ENCODE measurements around the gene PAPPA2. TPM values are rescaled to one million over a fixed set of nuclear protein-coding genes. Genes with fewer than 3 reads are reported as not detected.
"Not testable (repeated sequence)": the region's sequence is repeated elsewhere in the genome, so short reads cannot be mapped to it uniquely, and the experiment has no call there.

PAPPA2 gene
- total RNA-seq, 2 experiments from 2014 or later = 0.09 to 0.38 TPM

- Mint-ChIP-seq H3K4me1 (no peaks in the 10 kb centered on the region), H3K4me3 (no peak overlapping the region), H3K27ac (no peak overlapping the region), H3K9me3 (ENCODE audit: low read depth) (peaks cover 2% of the 10 kb centered on the region), H3K27me3 (no peaks in the 10 kb centered on the region), H3K36me3 (no peaks in the 10 kb centered on the region)
- CTCF ChIA-PET = interaction anchor here (1.5 kb wide), 1 partner anchor 13 kb away, joined by 6 read pairs; no protein-coding TSS in a partner anchor
- no peak for ATAC-seq
- no peak for DNase-seq
These were observed 83.8 kb downstream of the PAPPA2 start for GRCh38 chr1:176546825-176547224.

DNA sequence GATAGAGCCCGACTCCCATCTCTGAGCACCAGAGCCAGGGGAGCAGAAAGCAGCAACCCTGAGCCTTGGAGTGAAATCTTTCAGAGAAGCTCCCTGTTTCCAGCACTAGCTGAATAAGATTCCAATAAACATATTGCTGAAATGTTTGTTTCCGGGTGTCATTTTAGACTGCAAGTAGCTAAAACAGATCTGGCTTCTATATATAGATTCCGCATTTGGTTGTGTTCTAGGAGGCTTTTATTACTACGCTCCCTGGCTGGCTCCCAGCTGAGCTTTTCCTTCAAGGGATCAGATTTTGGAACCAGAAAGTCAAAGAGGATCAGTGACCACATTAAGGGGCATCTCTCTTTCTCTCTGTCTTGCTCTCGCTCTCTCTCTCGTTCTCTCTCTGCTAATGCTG, 88.2 kb downstream of the PAPPA2 start:
- no peaks in the 10 kb centered on the region for H3K9me3 Mint-ChIP-seq (ENCODE audit: low read depth)
- H3K4me3 Mint-ChIP-seq = no peak overlapping the region
- ATAC-seq (no peak), DNase-seq (no peak)
- H3K4me1 Mint-ChIP-seq = no peaks in the 10 kb centered on the region
- peaks cover 7% of the 10 kb centered on the region for H3K27me3 Mint-ChIP-seq
- H3K27ac Mint-ChIP-seq = no peak overlapping the region
- CTCF ChIA-PET = no interaction called here
- H3K36me3 Mint-ChIP-seq = no peaks in the 10 kb centered on the region

DNA sequence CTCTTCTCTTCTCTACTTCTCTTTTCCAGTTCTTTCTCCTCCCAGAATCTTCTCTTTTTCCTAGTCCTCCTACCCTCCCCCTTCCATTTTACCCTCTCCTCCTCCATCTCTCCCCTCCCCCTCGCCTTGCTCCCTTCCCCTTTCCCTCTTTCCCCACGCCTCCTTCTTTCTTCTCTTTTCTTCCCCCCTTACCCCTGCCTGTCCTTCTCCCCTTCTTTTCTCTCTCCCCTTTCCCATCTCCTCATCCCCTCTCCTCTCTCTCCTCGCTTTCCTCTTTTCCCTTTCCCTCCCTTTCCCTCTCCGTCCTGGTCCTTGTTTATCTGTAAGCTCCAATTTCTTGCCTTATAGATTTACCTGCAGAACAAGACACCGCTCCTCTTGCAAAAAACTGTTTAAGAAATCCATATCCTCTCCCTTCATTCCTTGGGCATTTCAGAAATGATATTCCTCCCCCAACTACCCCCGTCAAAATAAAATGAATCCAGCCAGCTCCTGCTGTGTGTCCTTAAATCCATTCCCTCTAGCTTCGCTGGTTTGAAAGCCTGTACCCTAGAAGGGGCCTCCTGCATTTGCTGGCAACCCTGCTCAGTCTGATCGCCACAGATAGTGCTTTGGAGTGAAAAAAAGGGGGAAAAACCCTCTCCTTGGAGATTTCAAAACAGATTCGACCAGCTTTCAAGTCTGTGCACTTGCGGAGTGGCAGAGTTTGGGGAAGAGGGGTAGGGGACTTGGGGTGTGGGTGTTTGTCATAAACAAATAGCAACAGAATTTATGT, 89.4 kb downstream of the PAPPA2 start:
- CTCF ChIA-PET = no interaction called here
- Mint-ChIP-seq H3K4me3 (no peak overlapping the region), H3K4me1 (no peaks in the 10 kb centered on the region), H3K27ac (no peak overlapping the region), H3K9me3 (ENCODE audit: low read depth) (no peaks in the 10 kb centered on the region), H3K27me3 (peaks cover 7% of the 10 kb centered on the region), H3K36me3 (no peaks in the 10 kb centered on the region)
- DNase-seq (no peak), ATAC-seq (no peak)

- Mint-ChIP-seq H3K36me3 (no peaks in the 10 kb centered on the region), H3K27ac (no peak overlapping the region), H3K4me3 (no peak overlapping the region), H3K27me3 (peaks cover 7% of the 10 kb centered on the region), H3K9me3 (ENCODE audit: low read depth) (no peaks in the 10 kb centered on the region), H3K4me1 (no peaks in the 10 kb centered on the region)
- DNase-seq (no peak), ATAC-seq (no peak)
- CTCF ChIA-PET = no interaction called here
These were observed 90.0 kb downstream of the PAPPA2 start for GRCh38 chr1:176552999-176553398.

- Mint-ChIP-seq H3K4me1 (no peaks in the 10 kb centered on the region), H3K27ac (no peak overlapping the region), H3K9me3 (ENCODE audit: low read depth) (no peaks in the 10 kb centered on the region), H3K4me3 (no peak overlapping the region), H3K36me3 (no peaks in the 10 kb centered on the region), H3K27me3 (peaks cover 7% of the 10 kb centered on the region)
- DNase-seq = no peak
- CTCF ChIA-PET = no interaction called here
- no peak for ATAC-seq
These were observed 93.3 kb downstream of the PAPPA2 start for GRCh38 chr1:176556288-176556687.

DNA sequence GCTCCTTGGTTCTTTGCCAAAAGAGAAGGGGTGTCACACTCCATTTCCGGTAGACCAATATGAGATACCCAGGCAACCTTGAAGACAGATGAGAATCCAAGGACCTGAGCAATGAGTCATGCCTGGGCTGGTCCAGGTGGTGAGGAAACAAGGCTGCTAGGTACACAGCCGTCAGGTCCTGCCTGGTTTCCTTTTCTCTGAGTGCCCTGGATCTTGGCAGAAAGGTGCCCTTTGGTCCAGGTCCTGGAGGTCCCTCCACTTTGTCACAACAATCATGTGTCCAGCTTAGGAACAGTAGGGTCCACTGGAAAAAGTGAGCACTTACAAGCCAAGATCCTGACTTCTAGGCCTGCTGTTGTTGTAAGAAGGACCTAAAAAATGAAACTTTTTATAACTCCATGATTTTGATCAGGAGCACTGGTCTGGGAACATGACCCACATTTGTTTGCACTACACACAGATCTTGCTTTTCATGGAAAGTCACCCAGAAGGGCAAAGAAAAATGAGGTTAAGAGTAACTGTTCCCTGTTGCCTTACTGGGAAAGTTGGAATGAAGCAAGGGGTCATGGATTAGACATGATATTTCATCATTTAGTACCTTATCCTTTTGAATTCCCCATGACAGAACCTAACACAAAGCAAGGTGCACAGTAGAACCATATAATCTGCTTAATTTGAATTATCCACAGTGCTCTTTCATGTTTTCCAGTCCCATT, 94.7 kb downstream of the PAPPA2 start:
- Mint-ChIP-seq H3K36me3 (no peaks in the 10 kb centered on the region), H3K27me3 (peaks cover 4% of the 10 kb centered on the region), H3K4me3 (no peak overlapping the region), H3K27ac (no peak overlapping the region), H3K4me1 (no peaks in the 10 kb centered on the region), H3K9me3 (ENCODE audit: low read depth) (no peaks in the 10 kb centered on the region)
- CTCF ChIA-PET = no interaction called here
- DNase-seq (no peak), ATAC-seq (no peak)

DNA sequence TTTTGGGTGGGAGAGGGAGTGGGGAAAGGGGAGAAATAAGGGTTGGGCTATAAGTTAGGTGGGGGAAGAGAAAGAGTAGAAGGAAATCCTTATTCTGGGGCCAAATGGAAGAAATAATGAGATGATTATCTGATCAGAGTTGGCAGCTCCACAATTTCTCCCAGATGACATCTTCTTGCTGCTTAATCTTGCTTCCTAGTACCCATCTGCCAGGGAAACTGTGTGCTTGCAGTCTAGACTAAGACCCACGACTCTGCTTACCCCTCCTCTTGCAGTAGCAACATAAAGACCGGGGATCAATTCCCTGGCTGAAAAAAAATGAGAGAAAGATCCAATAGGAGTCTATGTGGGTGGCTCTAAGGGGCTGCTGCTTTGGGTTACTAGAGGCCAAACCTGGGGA, 95.6 kb downstream of the PAPPA2 start:
- peaks cover 2% of the 10 kb centered on the region for H3K27me3 Mint-ChIP-seq
- H3K36me3 Mint-ChIP-seq = no peaks in the 10 kb centered on the region
- CTCF ChIA-PET = no interaction called here
- no peak for ATAC-seq
- no peaks in the 10 kb centered on the region for H3K9me3 Mint-ChIP-seq (ENCODE audit: low read depth)
- H3K4me1 Mint-ChIP-seq = no peaks in the 10 kb centered on the region
- DNase-seq = no peak
- H3K27ac Mint-ChIP-seq = no peak overlapping the region
- no peak overlapping the region for H3K4me3 Mint-ChIP-seq

DNA sequence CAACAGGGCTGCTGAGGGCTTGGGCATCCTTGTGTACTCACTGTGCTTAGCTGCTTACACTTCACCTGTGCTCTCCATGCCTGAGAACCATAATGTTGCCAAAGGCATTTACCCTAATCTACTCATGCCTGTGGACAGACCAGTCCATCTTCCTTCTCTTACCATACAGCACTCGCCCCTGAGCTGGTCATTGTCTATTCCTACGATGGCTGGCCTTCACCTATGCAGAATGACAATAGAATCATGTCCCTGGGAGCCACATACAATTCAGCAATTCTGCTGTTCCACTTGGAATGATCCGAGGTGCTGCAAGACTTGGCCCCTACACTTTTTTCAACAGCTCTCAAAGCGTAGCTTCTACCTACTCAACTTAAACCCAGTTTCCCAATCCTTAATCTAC, 96.5 kb downstream of the PAPPA2 start:
- CTCF ChIA-PET = interaction anchor here (1.0 to 2.6 kb wide), 5 partner anchors 12 to 321 kb away, joined by 3 to 11 read pairs (median 6); no protein-coding TSS in a partner anchor
- H3K4me3 Mint-ChIP-seq = no peak overlapping the region
- H3K36me3 Mint-ChIP-seq = no peaks in the 10 kb centered on the region
- DNase-seq (no peak), ATAC-seq (no peak)
- no peak overlapping the region for H3K27ac Mint-ChIP-seq
- H3K4me1 Mint-ChIP-seq = no peaks in the 10 kb centered on the region
- no peaks in the 10 kb centered on the region for H3K9me3 Mint-ChIP-seq (ENCODE audit: low read depth)
- peaks cover 2% of the 10 kb centered on the region for H3K27me3 Mint-ChIP-seq

DNA sequence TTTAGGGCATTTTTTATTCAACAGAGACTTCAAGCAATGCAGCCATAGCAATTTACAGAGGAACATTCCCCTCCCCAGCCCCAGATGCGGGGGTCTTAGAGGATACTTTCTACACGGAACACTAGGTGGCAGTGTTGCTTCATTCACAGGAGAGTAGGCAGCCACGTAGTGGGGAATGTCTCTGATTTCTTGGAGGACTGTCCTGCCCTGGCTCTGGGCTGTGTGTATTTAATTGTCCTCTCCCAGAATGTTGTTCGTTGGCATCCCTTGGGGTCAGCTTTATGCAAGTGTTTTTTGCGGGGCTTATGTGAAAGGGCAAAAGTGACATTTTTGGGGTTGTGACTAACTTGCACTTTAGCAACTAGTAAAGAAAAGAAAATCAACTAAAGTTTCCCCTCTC, 96.9 kb downstream of the PAPPA2 start:
- Mint-ChIP-seq H3K27ac (no peak overlapping the region), H3K4me1 (no peaks in the 10 kb centered on the region), H3K27me3 (peaks cover 2% of the 10 kb centered on the region), H3K9me3 (ENCODE audit: low read depth) (no peaks in the 10 kb centered on the region), H3K4me3 (no peak overlapping the region), H3K36me3 (no peaks in the 10 kb centered on the region)
- CTCF ChIA-PET = interaction anchor here (0.8 to 2.6 kb wide), 9 partner anchors 10 to 383 kb away, joined by 3 to 11 read pairs (median 5); no protein-coding TSS in a partner anchor
- DNase-seq (peak; percentile 43), ATAC-seq (peak; percentile 60)

- H3K4me3 Mint-ChIP-seq = no peak overlapping the region
- no peak overlapping the region for H3K27ac Mint-ChIP-seq
- DNase-seq = no peak
- CTCF ChIA-PET = interaction anchor here (0.8 to 2.6 kb wide), 7 partner anchors 11 to 382 kb away, joined by 3 to 11 read pairs (median 3); no protein-coding TSS in a partner anchor
- H3K9me3 Mint-ChIP-seq (ENCODE audit: low read depth) = no peaks in the 10 kb centered on the region
- no peaks in the 10 kb centered on the region for H3K36me3 Mint-ChIP-seq
- ATAC-seq = no peak
- no peaks in the 10 kb centered on the region for H3K27me3 Mint-ChIP-seq
- H3K4me1 Mint-ChIP-seq = no peaks in the 10 kb centered on the region
These were observed 97.7 kb downstream of the PAPPA2 start for GRCh38 chr1:176560681-176561080.

GRCh38 chr1:176561761-176562160, 98.8 kb downstream of the PAPPA2 start:
- H3K36me3 Mint-ChIP-seq; H3K9me3 Mint-ChIP-seq (ENCODE audit: low read depth); H3K27ac Mint-ChIP-seq; ATAC-seq; H3K27me3 Mint-ChIP-seq; H3K4me3 Mint-ChIP-seq; DNase-seq; H3K4me1 Mint-ChIP-seq: not testable (repeated sequence)
- CTCF ChIA-PET = interaction anchor here (2.4 to 2.6 kb wide), 2 partner anchors 130 to 318 kb away, joined by 8 to 11 read pairs; no protein-coding TSS in a partner anchor

GRCh38 chr1:176566004-176566975, 103.3 kb downstream of the PAPPA2 start:
- no peaks in the 10 kb centered on the region for H3K27me3 Mint-ChIP-seq
- CTCF ChIA-PET = no interaction called here
- H3K9me3 Mint-ChIP-seq (ENCODE audit: low read depth) = no peaks in the 10 kb centered on the region
- no peak overlapping the region for H3K27ac Mint-ChIP-seq
- no peak for ATAC-seq
- no peak for DNase-seq
- no peaks in the 10 kb centered on the region for H3K36me3 Mint-ChIP-seq
- H3K4me3 Mint-ChIP-seq = no peak overlapping the region
- no peaks in the 10 kb centered on the region for H3K4me1 Mint-ChIP-seq

GRCh38 chr1:176567190-176567794, 104.3 kb downstream of the PAPPA2 start:
- ATAC-seq = no peak
- no peak overlapping the region for H3K27ac Mint-ChIP-seq
- no peak overlapping the region for H3K4me3 Mint-ChIP-seq
- no peak for DNase-seq
- no peaks in the 10 kb centered on the region for H3K9me3 Mint-ChIP-seq (ENCODE audit: low read depth)
- no peaks in the 10 kb centered on the region for H3K27me3 Mint-ChIP-seq
- H3K4me1 Mint-ChIP-seq = no peaks in the 10 kb centered on the region
- no peaks in the 10 kb centered on the region for H3K36me3 Mint-ChIP-seq
- CTCF ChIA-PET = no interaction called here
